GM12892 (cell line): Measurements from ENCODE around the gene MISP.

ENCODE experiments used
- DNase-seq: peaks from one replicate; pipeline ENCODE4 v3.0.0; 2011; ENCODE audit not compliant: insufficient read length
- FAIRE-seq: peaks from 2 replicates; lab custom pipeline; 2011; peaks lifted over from hg19 to GRCh38; lab: Jason Lieb, UNC
- POLR2A ChIP-seq: IDR thresholded peaks from 2 replicates; pipeline ENCODE4 v1.6.1; 2011; ENCODE audit warnings: low read depth, low read length, control low read depth
- POLR2AphosphoS5 ChIP-seq: IDR thresholded peaks from 2 replicates; pipeline ENCODE4 v1.6.1; 2011; ENCODE audit warnings: low read depth, low read length, control low read depth
- TAF1 ChIP-seq: IDR thresholded peaks from 2 replicates; pipeline ENCODE4 v1.6.1; 2011; ENCODE audit warnings: low read depth, mild to moderate bottlenecking, control low read depth, low read length, borderline replicate concordance

MISP gene

DNA sequence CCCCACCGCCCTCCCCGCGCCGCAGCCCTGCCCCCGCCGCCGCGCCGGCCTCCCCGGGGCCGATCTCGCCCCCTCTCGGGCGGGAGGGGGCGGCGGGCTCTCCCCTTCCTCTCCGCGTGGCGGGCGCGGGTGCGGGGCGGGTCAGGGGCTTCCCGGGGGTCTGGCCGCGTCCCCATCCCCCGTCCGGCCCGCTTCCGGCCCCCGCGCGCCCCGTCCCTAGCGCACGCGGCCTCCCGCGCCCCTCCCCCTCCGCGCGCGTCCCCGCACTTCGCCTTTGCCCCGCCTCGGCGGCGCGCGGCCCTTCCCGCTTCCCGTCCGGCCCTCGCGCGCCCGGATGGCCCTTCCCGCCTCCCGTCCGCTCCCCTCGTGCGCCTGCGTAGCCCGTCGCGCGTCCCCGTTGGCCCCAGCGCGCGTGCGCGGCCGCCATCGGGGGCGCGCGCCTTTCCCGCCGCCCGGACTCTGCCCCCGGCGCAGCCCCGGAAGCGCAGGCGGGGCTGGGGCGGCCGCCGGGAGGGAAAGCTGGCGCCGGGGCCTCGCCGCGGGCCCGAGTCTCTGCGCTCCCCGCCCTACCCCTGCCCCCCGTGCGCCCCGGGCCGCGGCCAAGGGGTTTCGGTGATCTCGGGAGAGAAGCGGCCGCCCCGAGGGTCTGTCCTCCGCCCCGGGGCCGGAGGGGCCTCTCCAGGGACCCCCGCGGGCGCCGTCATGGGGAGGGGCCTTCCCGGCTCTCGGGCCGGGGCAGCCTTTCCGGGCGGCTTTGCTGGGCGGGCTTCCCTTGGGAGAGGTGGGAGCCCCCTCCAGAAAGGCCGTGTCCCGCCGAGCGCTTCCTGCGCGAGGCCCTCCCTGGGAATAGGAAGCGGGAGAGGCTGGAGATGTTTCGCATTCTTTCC, 46.9 kb downstream of the MISP start:
- DNase-seq (peak; percentile 99), FAIRE-seq (no peak)
- TF ChIP-seq POLR2AphosphoS5 (peak; percentile 20), TAF1 (no peak), POLR2A (peak; percentile 57; the same call in 1 of the 2 replicates)

- TF ChIP-seq TAF1: no peak
- 0 out of 2 replicates have a peak, but pooled peaks have one; percentile 21 for TF ChIP-seq POLR2A
- TF ChIP-seq POLR2AphosphoS5: no peak; the same call in 1 of the 2 replicates
- DNase-seq (no peak), FAIRE-seq (no peak)
Observed at GRCh38 chr19:798415-799075, 47.6 kb downstream of the MISP start.

DNA sequence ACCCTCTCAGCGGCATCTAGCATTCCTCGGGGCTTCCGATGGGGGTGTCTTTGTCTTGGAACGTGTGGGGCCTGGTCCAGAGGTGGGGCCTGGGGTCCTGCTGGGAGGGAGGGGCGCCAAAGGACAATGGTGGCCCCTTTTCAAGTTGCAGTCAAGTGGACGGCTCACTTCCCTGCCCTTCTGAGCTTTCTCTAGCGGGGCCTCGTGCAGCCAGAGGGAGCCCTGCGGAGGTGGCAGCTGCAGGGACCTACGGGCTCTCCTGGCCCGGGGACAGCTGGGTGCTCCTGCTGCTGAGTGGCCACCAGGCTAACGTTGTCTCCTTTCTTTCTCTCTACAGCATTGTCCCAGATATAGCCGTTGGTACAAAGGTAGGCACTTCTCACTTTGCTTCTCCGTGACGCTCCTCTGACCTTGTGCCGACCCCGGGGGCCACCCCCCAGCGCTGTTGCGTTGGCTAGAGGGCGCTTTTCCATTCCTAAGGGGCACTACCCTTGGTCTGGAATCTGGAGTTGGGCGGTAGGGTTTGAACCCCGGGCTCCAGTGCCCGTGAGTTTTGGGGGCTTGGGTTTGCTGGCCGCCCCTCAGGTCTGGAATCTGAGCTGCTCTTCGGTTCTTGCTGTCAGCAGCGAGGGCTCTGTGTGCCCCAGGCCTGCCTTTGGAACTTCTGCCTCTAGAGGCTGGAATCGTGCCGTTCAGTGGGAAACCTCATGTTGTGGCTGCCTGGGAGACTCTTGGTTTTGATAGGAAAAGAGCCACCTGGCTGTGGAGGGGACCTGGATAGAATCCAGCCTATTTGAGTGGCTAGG, 48.4 kb downstream of the MISP start:
- DNase-seq (no peak), FAIRE-seq (no peak)
- no peak; the same call in 1 of the 2 replicates for TF ChIP-seq POLR2A
- TF ChIP-seq TAF1: no peak
- TF ChIP-seq POLR2AphosphoS5: no peak

GRCh38 chr19:800360-801029, 49.6 kb downstream of the MISP start:
- no peak for DNase-seq
- no peak for FAIRE-seq
- no peak for TF ChIP-seq TAF1
- TF ChIP-seq POLR2AphosphoS5: peak; percentile 5; the same call in 1 of the 2 replicates
- peak; percentile 38; the same call in 1 of the 2 replicates for TF ChIP-seq POLR2A

DNA sequence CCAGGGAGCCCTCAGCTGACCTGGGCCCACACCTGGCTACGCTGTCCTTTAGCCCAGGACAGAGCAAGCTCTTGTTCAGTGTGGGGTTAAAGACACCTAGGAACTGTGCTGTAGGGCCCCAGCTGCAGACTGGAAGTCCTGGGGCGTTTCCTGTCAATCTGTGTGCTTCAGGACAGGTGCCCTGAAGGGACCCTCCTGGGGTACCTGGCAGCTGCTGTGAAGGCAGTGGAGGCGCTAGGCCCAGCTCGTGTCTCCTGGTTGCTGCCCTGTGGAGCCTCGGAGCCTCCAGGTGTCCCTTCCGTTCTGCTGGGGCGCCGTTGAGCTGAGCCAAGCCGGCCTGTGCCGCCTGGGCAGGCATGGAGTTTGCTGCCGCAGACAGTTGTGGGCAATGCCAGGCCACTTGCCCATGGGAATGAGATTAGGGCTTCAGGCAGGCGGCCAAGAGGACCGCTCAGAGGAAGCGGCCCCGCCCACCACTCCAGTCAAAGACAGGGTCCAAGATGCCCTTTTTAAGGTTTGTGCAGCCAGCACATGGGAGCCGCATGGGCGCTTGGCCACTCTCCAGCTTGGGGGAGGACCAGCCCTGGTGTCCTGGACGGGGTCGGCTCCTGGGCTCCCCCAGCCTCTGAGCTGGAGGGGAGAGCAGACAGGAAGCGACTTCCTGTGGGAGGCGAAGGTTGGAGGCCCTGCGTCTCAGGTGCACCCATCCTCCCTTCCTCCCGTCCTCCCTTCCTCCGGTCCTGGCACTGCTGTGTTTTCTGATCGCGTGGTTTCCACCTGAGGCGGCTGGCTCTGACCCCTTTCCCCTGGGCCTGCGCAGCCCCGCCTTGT, 50.3 kb downstream of the MISP start:
- DNase-seq: no peak
- TF ChIP-seq TAF1 (no peak), POLR2AphosphoS5 (no peak; the same call in 1 of the 2 replicates), POLR2A (peak; percentile 18; the same call in 1 of the 2 replicates)
- no peak for FAIRE-seq

- no peak for DNase-seq
- TF ChIP-seq POLR2A (peak; percentile 18; the same call in 1 of the 2 replicates), TAF1 (no peak)
- FAIRE-seq: no peak
Observed at GRCh38 chr19:801861-802497, 51.1 kb downstream of the MISP start.

DNA sequence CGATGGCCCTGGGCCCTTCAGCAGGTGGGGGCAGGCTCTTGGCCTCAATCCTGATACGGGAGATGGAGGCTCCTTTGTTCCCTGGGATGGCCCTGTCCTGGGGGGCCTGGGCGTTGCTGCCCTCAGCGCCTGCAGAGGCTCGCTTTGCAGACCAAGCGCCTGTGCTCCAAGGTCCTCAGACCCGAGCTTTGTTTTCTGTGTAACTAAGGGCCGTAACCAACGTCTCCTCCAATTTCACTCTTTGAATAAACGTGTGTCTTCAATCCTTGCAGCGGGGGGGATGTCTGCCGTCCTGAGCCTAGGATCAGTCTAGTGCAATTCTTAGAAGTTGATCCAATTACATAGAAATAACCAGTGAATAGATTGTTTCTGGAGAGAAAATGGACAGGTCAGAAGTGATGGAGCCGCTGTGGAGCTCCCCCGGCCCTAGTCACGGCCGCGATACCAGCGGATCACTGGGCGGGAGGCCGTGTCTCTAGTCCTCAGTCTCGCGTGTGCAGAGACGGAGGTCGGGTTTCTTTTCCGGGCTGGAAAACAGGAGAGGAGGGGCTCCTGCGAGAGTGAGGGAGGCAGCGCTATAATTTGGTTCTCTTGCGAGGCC, 51.7 kb downstream of the MISP start:
- TF ChIP-seq POLR2A (no peak), TAF1 (no peak), POLR2AphosphoS5 (no peak)
- DNase-seq: no peak
- no peak for FAIRE-seq

DNA sequence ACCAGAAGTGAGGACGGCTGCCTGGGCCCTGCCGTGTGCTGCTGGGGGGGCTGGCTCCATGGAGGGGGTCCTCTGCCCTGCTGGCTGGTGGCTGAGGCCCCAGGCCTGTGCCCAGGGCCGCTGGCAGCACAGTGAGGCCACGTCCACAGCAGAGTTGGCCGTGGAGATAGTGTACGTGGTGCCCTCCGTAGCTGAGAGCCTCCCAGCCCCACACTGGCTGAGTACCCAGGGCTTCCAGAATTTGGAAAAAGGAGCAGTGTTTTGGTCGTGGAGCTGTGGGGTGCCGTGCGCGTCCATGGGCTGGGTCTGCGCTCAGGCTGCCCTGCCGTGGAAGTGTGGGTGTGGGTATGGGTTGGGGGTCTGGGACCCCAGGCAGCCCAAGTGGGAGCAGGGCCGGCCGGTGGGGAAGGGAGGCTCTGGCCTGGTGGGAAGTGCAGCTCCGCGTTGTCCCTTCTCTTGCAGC, 52.2 kb downstream of the MISP start:
- no peak for FAIRE-seq
- DNase-seq: no peak
- TF ChIP-seq POLR2AphosphoS5 (peak; percentile 41; the same call in 1 of the 2 replicates), POLR2A (no peak), TAF1 (no peak)

DNA sequence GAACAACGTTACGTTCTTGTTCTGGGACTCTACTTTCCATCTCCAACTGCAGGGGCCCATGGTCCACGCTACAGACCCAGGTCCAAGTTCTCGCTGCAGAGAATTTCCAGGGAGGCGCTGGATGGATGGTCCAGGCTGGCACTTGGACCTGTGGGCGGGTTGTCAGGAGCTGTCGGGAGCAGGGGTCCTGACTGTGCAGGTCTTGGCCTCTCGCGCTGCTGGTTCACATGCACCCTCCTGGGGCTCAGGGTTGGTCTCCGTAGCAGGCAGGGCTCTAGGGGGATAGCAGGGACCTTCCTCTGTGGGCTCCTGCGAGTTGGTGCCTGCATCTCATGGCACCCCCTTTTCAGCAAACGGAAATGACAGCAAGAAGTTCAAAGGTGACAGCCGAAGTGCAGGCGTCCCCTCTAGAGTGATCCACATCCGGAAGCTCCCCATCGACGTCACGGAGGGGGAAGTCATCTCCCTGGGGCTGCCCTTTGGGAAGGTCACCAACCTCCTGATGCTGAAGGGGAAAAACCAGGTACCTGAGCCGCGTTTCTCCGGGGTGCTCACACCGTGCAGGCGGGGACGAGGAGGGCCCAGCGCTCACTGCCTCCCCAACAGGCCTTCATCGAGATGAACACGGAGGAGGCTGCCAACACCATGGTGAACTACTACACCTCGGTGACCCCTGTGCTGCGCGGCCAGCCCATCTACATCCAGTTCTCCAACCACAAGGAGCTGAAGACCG, 52.9 kb downstream of the MISP start:
- FAIRE-seq: no peak

More for the DNA sequence above, 52.9 kb downstream of the MISP start:
- TF ChIP-seq POLR2AphosphoS5 (no peak; the same call in none of the 2 replicates), TAF1 (no peak), POLR2A (0 out of 2 replicates have a peak, but pooled peaks have one; percentile 3)
- no peak for DNase-seq
